Astrocyte (in vitro differentiated cells and primary cell): ENCODE results near the gene FLII. TPM values are rescaled to one million over a fixed set of nuclear protein-coding genes. Genes with fewer than 3 reads are reported as not detected.

Experiments used
- DNase-seq: peaks from one replicate; pipeline ENCODE4 v3.0.0-alpha.2; 2010; ENCODE audit warnings: low read depth
- FAIRE-seq: peaks from 2 replicates; lab custom pipeline; 2011; peaks lifted over from hg19 to GRCh38; lab: Jason Lieb, UNC
- H2AFZ ChIP-seq: 2 replicates; pipeline ENCODE4 v1.6.0; 2012; ENCODE audit warnings: low read depth, low read length, inconsistent platforms
- H3K27ac ChIP-seq: 2 replicates; pipeline ENCODE4 v1.5.1; 2011; ENCODE audit warnings: low read depth, low read length, inconsistent platforms
- H3K27me3 ChIP-seq: 2 replicates; pipeline ENCODE4 v1.6.0; 2011; ENCODE audit warnings: low read length, inconsistent platforms; ENCODE audit not compliant: insufficient read depth
- H3K36me3 ChIP-seq: 2 replicates; pipeline ENCODE4 v1.5.1; 2011; ENCODE audit warnings: low read length, inconsistent platforms; ENCODE audit not compliant: insufficient read depth
- H3K4me1 ChIP-seq: 2 replicates; pipeline ENCODE4 v1.5.1; 2011; ENCODE audit warnings: low read length, inconsistent platforms; ENCODE audit not compliant: insufficient read depth
- H3K4me2 ChIP-seq: 2 replicates; pipeline ENCODE4 v1.6.0; 2012; ENCODE audit warnings: low read length, inconsistent platforms
- H3K4me3 ChIP-seq: 2 replicates; pipeline ENCODE4 v1.5.1; 2011; ENCODE audit warnings: low read depth, mild to moderate bottlenecking, low read length, inconsistent platforms; ENCODE audit not compliant: insufficient read depth
- H3K79me2 ChIP-seq: 2 replicates; pipeline ENCODE4 v1.6.0; 2012; ENCODE audit warnings: mild to moderate bottlenecking, low read length, inconsistent platforms; ENCODE audit not compliant: insufficient read depth
- H3K9ac ChIP-seq: 2 replicates; pipeline ENCODE4 v1.6.0; 2012; ENCODE audit warnings: mild to moderate bottlenecking, low read length, inconsistent platforms
- H3K9me3 ChIP-seq: 2 replicates; pipeline ENCODE4 v1.5.1; 2012; ENCODE audit warnings: low read depth, mild to moderate bottlenecking, low read length, inconsistent platforms; ENCODE audit not compliant: insufficient read depth
- H4K20me1 ChIP-seq: 2 replicates; pipeline ENCODE4 v1.6.0; 2012; ENCODE audit warnings: low read length, inconsistent platforms; ENCODE audit not compliant: insufficient read depth
- H3K27ac Mint-ChIP-seq: one replicate; pipeline ENCODE4 v1.8.0; 2021; ENCODE audit warnings: mild to moderate bottlenecking, mixed read lengths; ENCODE audit not compliant: unreplicated experiment
- H3K27me3 Mint-ChIP-seq: one replicate; pipeline ENCODE4 v1.8.0; 2021; ENCODE audit warnings: low read depth, mixed read lengths; ENCODE audit not compliant: unreplicated experiment
- H3K36me3 Mint-ChIP-seq: one replicate; pipeline ENCODE4 v1.8.0; 2021; ENCODE audit warnings: low read depth, mixed read lengths; ENCODE audit not compliant: unreplicated experiment
- H3K4me1 Mint-ChIP-seq: one replicate; pipeline ENCODE4 v1.8.0; 2021; ENCODE audit warnings: low read depth, mixed read lengths; ENCODE audit not compliant: unreplicated experiment
- H3K4me3 Mint-ChIP-seq: one replicate; pipeline ENCODE4 v1.8.0; 2021; ENCODE audit warnings: mild to moderate bottlenecking, moderate library complexity, mixed read lengths; ENCODE audit not compliant: unreplicated experiment
- H3K9me3 Mint-ChIP-seq: one replicate; pipeline ENCODE4 v1.8.0; 2021; ENCODE audit warnings: mild to moderate bottlenecking, mixed read lengths; ENCODE audit not compliant: unreplicated experiment
- EZH2 ChIP-seq: IDR thresholded peaks from 2 replicates; pipeline ENCODE4 v1.6.1; 2012; ENCODE audit warnings: mild to moderate bottlenecking, low read length, inconsistent platforms; ENCODE audit not compliant: insufficient read depth
- total RNA-seq: library from RNA; stranded (reverse); gene quantifications from 2 replicates; pipeline ENCODE4 v1.2.1, GENCODE V29; 2021
- TF ChIP-seq, protein P1 (sequence below): IDR thresholded peaks from 2 replicates; pipeline ENCODE4 v1.5.1; 2011; ENCODE audit warnings: low read depth, mild to moderate bottlenecking, inconsistent platforms, low read length, moderate library complexity; ENCODE audit not compliant: insufficient read depth

FLII gene
- total RNA-seq, 1 donor from 2014 or later: 257 TPM

DNA sequence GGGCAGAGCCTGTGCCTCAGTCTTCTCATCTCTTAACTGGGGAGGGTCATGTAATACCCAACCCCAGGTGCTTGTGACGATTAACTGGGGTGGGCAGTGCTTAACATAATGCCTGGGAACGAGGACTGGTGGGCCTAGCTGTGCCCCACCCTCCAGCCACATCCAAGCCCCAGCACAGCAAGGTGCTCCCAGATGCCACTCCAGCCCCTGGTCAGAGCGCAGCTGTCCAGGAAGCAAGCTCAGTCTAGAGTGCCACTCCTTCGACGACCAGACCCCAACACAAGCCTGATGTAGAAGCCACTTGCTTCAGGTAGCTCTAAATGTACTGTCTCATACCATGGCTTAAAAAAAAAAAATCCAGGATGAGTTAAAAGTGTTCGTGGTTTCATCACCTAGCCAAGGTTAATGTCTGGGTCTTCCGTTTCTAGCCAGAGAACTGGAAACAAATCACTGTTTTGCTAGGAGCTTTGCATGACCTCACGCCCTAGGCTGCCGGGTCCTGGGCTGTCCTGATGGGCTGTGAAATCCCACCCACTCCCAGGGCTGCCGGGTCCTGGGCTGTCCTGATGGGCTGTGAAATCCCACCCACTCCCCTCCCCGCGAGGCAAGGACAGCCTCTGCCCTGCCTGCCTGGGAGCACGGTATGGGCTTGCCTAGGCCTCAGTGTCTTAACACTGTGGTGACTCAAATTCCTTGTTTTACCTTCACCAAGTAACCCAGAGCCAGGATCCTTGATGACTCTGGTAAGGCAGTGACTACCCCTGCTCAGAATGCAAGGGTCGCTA, 9.6 kb upstream of the FLII start:
- no peaks in the 10 kb centered on the region for H3K27me3 ChIP-seq
- H3K9ac ChIP-seq: peak overlapping the region; percentile 32
- H3K36me3 ChIP-seq: peaks cover 7% of the 10 kb centered on the region
- peaks cover 6% of the 10 kb centered on the region for H3K4me1 ChIP-seq
- H4K20me1 ChIP-seq: no peaks in the 10 kb centered on the region
- peak overlapping the region; percentile 13 for H3K4me2 ChIP-seq
- Mint-ChIP-seq H3K36me3 (peaks cover 13% of the 10 kb centered on the region), H3K4me3 (no peak overlapping the region), H3K27ac (peak overlapping the region; percentile 80), H3K27me3 (no peaks in the 10 kb centered on the region), H3K9me3 (no peaks in the 10 kb centered on the region), H3K4me1 (peaks cover 10% of the 10 kb centered on the region)
- FAIRE-seq (no peak), DNase-seq (peak; percentile 22)
- no peak overlapping the region for H2AFZ ChIP-seq
- no peaks in the 10 kb centered on the region for H3K79me2 ChIP-seq
- no peaks in the 10 kb centered on the region for H3K9me3 ChIP-seq
- H3K4me3 ChIP-seq: no peak overlapping the region
- TF ChIP-seq, protein P1, sequence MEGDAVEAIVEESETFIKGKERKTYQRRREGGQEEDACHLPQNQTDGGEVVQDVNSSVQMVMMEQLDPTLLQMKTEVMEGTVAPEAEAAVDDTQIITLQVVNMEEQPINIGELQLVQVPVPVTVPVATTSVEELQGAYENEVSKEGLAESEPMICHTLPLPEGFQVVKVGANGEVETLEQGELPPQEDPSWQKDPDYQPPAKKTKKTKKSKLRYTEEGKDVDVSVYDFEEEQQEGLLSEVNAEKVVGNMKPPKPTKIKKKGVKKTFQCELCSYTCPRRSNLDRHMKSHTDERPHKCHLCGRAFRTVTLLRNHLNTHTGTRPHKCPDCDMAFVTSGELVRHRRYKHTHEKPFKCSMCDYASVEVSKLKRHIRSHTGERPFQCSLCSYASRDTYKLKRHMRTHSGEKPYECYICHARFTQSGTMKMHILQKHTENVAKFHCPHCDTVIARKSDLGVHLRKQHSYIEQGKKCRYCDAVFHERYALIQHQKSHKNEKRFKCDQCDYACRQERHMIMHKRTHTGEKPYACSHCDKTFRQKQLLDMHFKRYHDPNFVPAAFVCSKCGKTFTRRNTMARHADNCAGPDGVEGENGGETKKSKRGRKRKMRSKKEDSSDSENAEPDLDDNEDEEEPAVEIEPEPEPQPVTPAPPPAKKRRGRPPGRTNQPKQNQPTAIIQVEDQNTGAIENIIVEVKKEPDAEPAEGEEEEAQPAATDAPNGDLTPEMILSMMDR: no peak
- TF ChIP-seq EZH2: no peak
- H3K27ac ChIP-seq: no peak overlapping the region

DNA sequence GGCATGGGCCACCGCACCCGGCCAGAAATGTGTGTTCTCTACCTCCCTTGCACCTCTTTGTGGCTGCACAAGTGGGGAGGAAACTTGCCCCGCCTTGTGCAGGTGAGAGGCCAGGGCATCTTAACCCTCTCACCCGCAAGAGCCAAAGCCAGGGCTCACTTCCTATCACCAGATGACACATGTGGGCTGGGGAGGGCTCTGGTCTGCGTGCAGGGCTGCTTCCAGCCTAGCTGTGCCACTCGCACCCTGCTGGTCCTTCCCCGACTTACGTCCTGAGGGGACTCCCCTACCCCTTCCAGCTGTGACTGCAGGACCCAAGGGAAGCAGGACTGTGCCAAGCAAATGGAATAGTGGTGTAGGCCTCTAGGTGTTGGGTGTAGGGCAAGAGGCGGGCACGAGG, 8.8 kb upstream of the FLII start:
- Histone ChIP-seq H3K27me3 (no peaks in the 10 kb centered on the region), H3K9ac (no peak overlapping the region), H3K4me2 (no peak overlapping the region), H3K4me3 (no peak overlapping the region), H3K79me2 (peaks cover 3% of the 10 kb centered on the region), H3K27ac (no peak overlapping the region), H3K9me3 (no peaks in the 10 kb centered on the region), H4K20me1 (peaks cover under 1% of the 10 kb centered on the region), H3K4me1 (peaks cover 6% of the 10 kb centered on the region), H3K36me3 (peaks cover 4% of the 10 kb centered on the region), H2AFZ (no peak overlapping the region)
- Mint-ChIP-seq H3K27ac (peak overlapping the region; percentile 80), H3K4me1 (peaks cover 10% of the 10 kb centered on the region), H3K36me3 (peaks cover 13% of the 10 kb centered on the region), H3K27me3 (no peaks in the 10 kb centered on the region), H3K9me3 (no peaks in the 10 kb centered on the region), H3K4me3 (peak overlapping the region; percentile 14)
- TF ChIP-seq EZH2: no peak
- TF ChIP-seq, protein P1: no peak
- DNase-seq (no peak), FAIRE-seq (no peak)
